HEK293 (cell line): ENCODE data around the gene TADA3.
A peak's percentile ranks its signal among the peaks of the same experiment; 100 is the strongest.

Experiments
- CTCF ChIA-PET: fragments of 350-600 bp; formaldehyde crosslinking; extraction: SDS; loops from one replicate; lab custom pipeline; 2021; ENCODE audit warnings: antibody characterized with exemption; lab: Yijun Ruan, JAX
- POLR2A ChIA-PET: fragments of 300-600 bp; formaldehyde crosslinking; extraction: SDS; loops from one replicate; lab custom pipeline; 2020; ENCODE audit warnings: antibody characterized with exemption, inconsistent platforms; lab: Yijun Ruan, JAX
- H3K27ac ChIP-seq: fragments of 200-500 bp; sonication (Bioruptor generic); 2 replicates; pipeline ENCODE4 v1.5.1; 2014; ENCODE audit warnings: low read depth, low read length, control low read depth, inconsistent platforms; ENCODE audit errors: extremely low read depth
- H3K36me3 ChIP-seq, 2 experiments: fragments of 200-500 bp in 1 of 2; sonication (Bioruptor generic) in 1 of 2; 1 replicate in 1 of 2; 2 replicates in 1 of 2; pipeline ENCODE4 v1.5.1; 2014 to 2017; ENCODE audit warnings: inconsistent platforms in 2 of 2, low read length in 2 of 2; ENCODE audit not compliant: control insufficient read depth in 2 of 2, insufficient read depth in 1 of 2
- H3K4me1 ChIP-seq: fragments of 200-500 bp; sonication (Bioruptor generic); 2 replicates; pipeline ENCODE4 v1.5.1; 2014; ENCODE audit warnings: mild to moderate bottlenecking, low read length, inconsistent platforms; ENCODE audit not compliant: control insufficient read depth, insufficient read depth
- H3K4me3 ChIP-seq: 2 replicates; pipeline ENCODE4 v1.5.1; 2011; ENCODE audit warnings: low read depth, mild to moderate bottlenecking, control low read depth, low read length, moderate library complexity
- H3K9me3 ChIP-seq: fragments of 200-500 bp; sonication (Bioruptor generic); 2 replicates; pipeline ENCODE4 v1.5.1; 2014; ENCODE audit warnings: low read depth, low read length, inconsistent platforms; ENCODE audit not compliant: control insufficient read depth, insufficient read depth
- EGR2 ChIP-seq: fragments of 450-650 bp; formaldehyde crosslinking; IDR thresholded peaks from 2 replicates; pipeline ENCODE4 v1.5.1; 2016; ENCODE audit warnings: low read depth, missing biosample characterization, missing genetic modification characterization
- KLF1 ChIP-seq: fragments of 450-650 bp; formaldehyde crosslinking; IDR thresholded peaks from 2 replicates; pipeline ENCODE4 v1.5.1; 2016; ENCODE audit warnings: missing biosample characterization, missing genetic modification characterization
- KLF17 ChIP-seq: fragments of 450-650 bp; formaldehyde crosslinking; IDR thresholded peaks from 2 replicates; pipeline ENCODE4 v1.5.1; 2016; ENCODE audit warnings: missing biosample characterization, missing genetic modification characterization
- SCRT2 ChIP-seq: fragments of 450-650 bp; formaldehyde crosslinking; IDR thresholded peaks from 2 replicates; pipeline ENCODE4 v1.5.1; 2016; ENCODE audit warnings: missing biosample characterization, missing genetic modification characterization
- ZBTB17 ChIP-seq: fragments of 450-650 bp; formaldehyde crosslinking; IDR thresholded peaks from 2 replicates; pipeline ENCODE4 v1.5.1; 2016; ENCODE audit warnings: missing biosample characterization, missing genetic modification characterization
- ZFHX2 ChIP-seq: fragments of 450-650 bp; formaldehyde crosslinking; conservative IDR thresholded peaks from 2 replicates; pipeline ENCODE4 v1.5.1; 2016; ENCODE audit warnings: missing biosample characterization, missing genetic modification characterization
- ZNF174 ChIP-seq: fragments of 450-650 bp; formaldehyde crosslinking; IDR thresholded peaks from 2 replicates; pipeline ENCODE4 v1.5.0; 2017; ENCODE audit warnings: missing biosample characterization, mild to moderate bottlenecking, missing genetic modification characterization
- ZNF214 ChIP-seq: fragments of 450-650 bp; formaldehyde crosslinking; IDR thresholded peaks from 2 replicates; pipeline ENCODE4 v1.5.1; 2017; ENCODE audit warnings: missing biosample characterization, mild to moderate bottlenecking, missing genetic modification characterization, borderline replicate concordance
- ZNF292 ChIP-seq: fragments of 450-650 bp; formaldehyde crosslinking; IDR thresholded peaks from 2 replicates; pipeline ENCODE4 v1.5.1; 2016; ENCODE audit warnings: low read depth, missing biosample characterization, missing genetic modification characterization, borderline replicate concordance
- ZNF366 ChIP-seq: fragments of 450-650 bp; formaldehyde crosslinking; conservative IDR thresholded peaks from 2 replicates; pipeline ENCODE4 v1.5.1; 2016; ENCODE audit warnings: missing biosample characterization, missing genetic modification characterization
- ZNF488 ChIP-seq: fragments of 450-650 bp; formaldehyde crosslinking; IDR thresholded peaks from 2 replicates; pipeline ENCODE4 v1.5.1; 2016; ENCODE audit warnings: missing biosample characterization, missing genetic modification characterization
- ZNF518A ChIP-seq: fragments of 450-650 bp; formaldehyde crosslinking; conservative IDR thresholded peaks from 2 replicates; pipeline ENCODE4 v1.5.1; 2016; ENCODE audit warnings: low read depth, missing biosample characterization, missing genetic modification characterization
- ZNF555 ChIP-seq: fragments of 450-650 bp; formaldehyde crosslinking; conservative IDR thresholded peaks from 2 replicates; pipeline ENCODE4 v1.5.1; 2017; ENCODE audit warnings: missing biosample characterization, mild to moderate bottlenecking, missing genetic modification characterization, inconsistent platforms
- ZNF561 ChIP-seq: fragments of 450-650 bp; IDR thresholded peaks from 2 replicates; pipeline ENCODE4 v1.5.1; 2018; ENCODE audit warnings: missing biosample characterization, missing genetic modification characterization, borderline replicate concordance
- ZNF596 ChIP-seq: fragments of 450-650 bp; IDR thresholded peaks from 2 replicates; pipeline ENCODE4 v1.5.0; 2018; ENCODE audit warnings: missing biosample characterization, mild to moderate bottlenecking, missing genetic modification characterization, moderate library complexity
- ZNF660 ChIP-seq: fragments of 450-650 bp; IDR thresholded peaks from 2 replicates; pipeline ENCODE4 v1.5.1; 2018; ENCODE audit warnings: missing biosample characterization, mild to moderate bottlenecking, missing genetic modification characterization
- TF ChIP-seq, protein P1 (sequence below): fragments of 450-650 bp; formaldehyde crosslinking; IDR thresholded peaks from 2 replicates; pipeline ENCODE4 v1.5.1; 2016; ENCODE audit warnings: missing biosample characterization, missing genetic modification characterization

The TADA3 gene

GRCh38 chr3:9818666-9819335 is 26.5 kb upstream of the TADA3 start:
- no peak overlapping the region for H3K27ac ChIP-seq
- ChIA-PET CTCF (no interaction called here), POLR2A (interaction anchor here (0.7 kb wide), 1 partner anchor 11 kb away, joined by 4 read pairs; no protein-coding TSS in a partner anchor)

GRCh38 chr3:9817436-9817835 is 25.2 kb upstream of the TADA3 start:
- Histone ChIP-seq H3K4me1 (no peaks in the 10 kb centered on the region), H3K36me3 (peaks cover 5 to 58% of the 10 kb centered on the region in 2 experiments; a peak in 2 of 3 replicates), H3K27ac (no peak overlapping the region), H3K4me3 (no peak overlapping the region), H3K9me3 (no peaks in the 10 kb centered on the region)
- ChIA-PET POLR2A (no interaction called here), CTCF (interaction anchor here (0.6 kb wide), 1 partner anchor 263 kb away, joined by 4 read pairs; no protein-coding TSS in a partner anchor)
- TF ChIP-seq ZNF596 (tag by site-specific recombination) (no peak), ZNF555 (tag by site-specific recombination) (no peak), EGR2 (tag by site-specific recombination) (peak; percentile 89), SCRT2 (tag by site-specific recombination) (no peak), ZFHX2 (peak; percentile 80), ZNF292 (tag by site-specific recombination) (no peak)
- TF ChIP-seq, protein P1, sequence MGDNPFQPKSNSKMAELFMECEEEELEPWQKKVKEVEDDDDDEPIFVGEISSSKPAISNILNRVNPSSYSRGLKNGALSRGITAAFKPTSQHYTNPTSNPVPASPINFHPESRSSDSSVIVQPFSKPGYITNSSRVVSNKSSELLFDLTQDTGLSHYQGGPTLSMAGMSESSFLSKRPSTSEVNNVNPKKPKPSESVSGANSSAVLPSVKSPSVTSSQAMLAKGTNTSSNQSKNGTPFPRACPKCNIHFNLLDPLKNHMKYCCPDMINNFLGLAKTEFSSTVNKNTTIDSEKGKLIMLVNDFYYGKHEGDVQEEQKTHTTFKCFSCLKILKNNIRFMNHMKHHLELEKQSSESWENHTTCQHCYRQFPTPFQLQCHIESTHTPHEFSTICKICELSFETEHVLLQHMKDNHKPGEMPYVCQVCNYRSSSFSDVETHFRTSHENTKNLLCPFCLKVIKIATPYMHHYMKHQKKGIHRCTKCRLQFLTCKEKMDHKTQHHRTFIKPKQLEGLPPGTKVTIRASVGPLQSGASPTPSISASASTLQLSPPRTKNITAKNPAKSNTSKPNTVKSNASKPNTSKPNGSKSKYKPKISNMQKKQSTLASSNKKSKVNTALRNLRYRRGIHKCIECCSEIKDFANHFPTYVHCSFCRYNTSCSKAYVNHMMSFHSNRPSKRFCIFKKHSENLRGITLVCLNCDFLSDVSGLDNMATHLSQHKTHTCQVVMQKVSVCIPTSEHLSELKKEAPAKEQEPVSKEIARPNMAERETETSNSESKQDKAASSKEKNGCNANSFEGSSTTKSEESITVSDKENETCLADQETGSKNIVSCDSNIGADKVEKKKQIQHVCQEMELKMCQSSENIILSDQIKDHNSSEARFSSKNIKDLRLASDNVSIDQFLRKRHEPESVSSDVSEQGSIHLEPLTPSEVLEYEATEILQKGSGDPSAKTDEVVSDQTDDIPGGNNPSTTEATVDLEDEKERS (tag by site-specific recombination): no peak

More at GRCh38 chr3:9818666-9819335, 26.5 kb upstream of the TADA3 start:
- H3K4me1 ChIP-seq: no peaks in the 10 kb centered on the region
- TF ChIP-seq ZBTB17 (tag by site-specific recombination): peak; percentile 71
- peak; percentile 94 for TF ChIP-seq ZFHX2
- TF ChIP-seq ZNF214 (tag by site-specific recombination): no peak
- TF ChIP-seq ZNF366 (tag by site-specific recombination): peak; percentile 89
- TF ChIP-seq ZNF660 (tag by site-specific recombination): no peak
- TF ChIP-seq EGR2 (tag by site-specific recombination): peak; percentile 99
- no peak overlapping the region for H3K4me3 ChIP-seq
- H3K36me3 ChIP-seq: peaks cover 5 to 47% of the 10 kb centered on the region in 2 experiments; a peak in 2 of 3 replicates
- no peaks in the 10 kb centered on the region for H3K9me3 ChIP-seq

GRCh38 chr3:9815986-9816385 is 23.7 kb upstream of the TADA3 start:
- Histone ChIP-seq H3K9me3 (no peaks in the 10 kb centered on the region), H3K4me3 (no peak overlapping the region), H3K4me1 (no peaks in the 10 kb centered on the region), H3K27ac (no peak overlapping the region), H3K36me3 (peaks cover 5 to 63% of the 10 kb centered on the region in 2 experiments; a peak in 2 of 3 replicates)
- ChIA-PET POLR2A (no interaction called here), CTCF (no interaction called here)
- no peak for TF ChIP-seq KLF1 (tag by site-specific recombination)
- no peak for TF ChIP-seq ZNF561 (tag by site-specific recombination)
- TF ChIP-seq KLF17 (tag by site-specific recombination): no peak
- no peak for TF ChIP-seq ZNF174
- no peak for TF ChIP-seq ZNF518A (tag by site-specific recombination)
- TF ChIP-seq ZNF488: no peak
